Adipose tissue (tissue), 3 donors: ENCODE results near the gene CSAD. TPM values are rescaled to one million over a fixed set of nuclear protein-coding genes. Genes with fewer than 3 reads are reported as not detected.
"Not testable (repeated sequence)": the region's sequence is repeated elsewhere in the genome, so short reads cannot be mapped to it uniquely, and the experiment has no call there.

ENCODE experiments used
- H3K27ac ChIP-seq: one replicate; pipeline ENCODE4 v1.5.1; 2013; ENCODE audit warnings: low read depth, low read length
- WGBS, 3 donors: extraction: QIAGEN DNeasy Blood & Tissue Kit; methylation state at CpG; one replicate each; pipeline ENCODE4 v1.1.7; 2013; 5-methylcytosine and 5-hydroxymethylcytosine counted together
- polyA plus RNA-seq, 3 donors: library from polyadenylated mRNA; stranded (reverse); fragments of 200-250 nt; gene quantifications; one replicate each; pipeline ENCODE4 v1.2.3, GENCODE V29; 2013
- donor health status: healthy with polysubstance abuse.
- donor health status: Bipolar disorder and iron deficiency.
- donor health status: healthy.

CSAD gene
- polyA plus RNA-seq, 3 donors, result 36.3 to 167 (median 91.0) TPM

DNA sequence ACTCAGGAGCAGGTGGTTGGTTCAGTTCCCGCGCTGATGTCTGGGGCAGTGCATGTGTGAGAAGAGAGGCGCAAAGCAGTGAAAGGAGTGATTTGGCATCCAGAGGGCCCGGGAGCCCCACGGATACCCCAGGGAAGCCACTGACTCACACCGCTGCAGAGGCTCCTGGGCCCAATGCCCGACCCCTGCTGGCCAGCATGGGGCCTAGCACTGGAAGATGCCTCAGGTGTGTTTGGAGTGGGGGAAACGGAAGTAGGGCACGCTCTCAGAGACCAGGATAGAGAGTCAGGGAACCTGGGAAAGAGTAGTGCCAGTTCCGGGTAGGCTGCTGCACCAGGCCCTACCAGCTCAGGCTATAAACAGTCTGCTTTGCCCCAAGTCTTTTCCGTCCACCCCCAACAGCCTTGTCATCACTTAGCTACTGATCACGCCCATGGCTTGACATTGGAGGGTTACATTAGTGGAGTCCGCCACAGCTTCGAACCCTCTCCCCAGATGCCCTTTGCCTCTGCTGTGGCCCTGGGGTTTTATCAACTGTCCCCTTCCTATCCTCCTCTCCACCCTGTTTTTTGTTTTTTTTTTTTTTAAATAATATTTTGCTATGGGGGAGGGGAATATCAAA lies 9.5 kb upstream of the CSAD start:
- H3K27ac ChIP-seq, result no peak overlapping the region
- WGBS, 3 donors, result 43 to 55% (median 52%) methylated on average over 14 of the region's 14 CpGs

GRCh38 chr12:53187145-53187899 lies 6.6 kb upstream of the CSAD start:
- no peak overlapping the region for H3K27ac ChIP-seq
- 69 to 86% (median 85%) methylated on average over 15 of the region's 15 CpGs for WGBS, 3 donors

- 74 to 84% (median 80%) methylated on average over 4 of the region's 4 CpGs for WGBS, 3 donors
- H3K27ac ChIP-seq, result no peak overlapping the region
Measured at GRCh38 chr12:53186745-53187144, 6.0 kb upstream of the CSAD start.

DNA sequence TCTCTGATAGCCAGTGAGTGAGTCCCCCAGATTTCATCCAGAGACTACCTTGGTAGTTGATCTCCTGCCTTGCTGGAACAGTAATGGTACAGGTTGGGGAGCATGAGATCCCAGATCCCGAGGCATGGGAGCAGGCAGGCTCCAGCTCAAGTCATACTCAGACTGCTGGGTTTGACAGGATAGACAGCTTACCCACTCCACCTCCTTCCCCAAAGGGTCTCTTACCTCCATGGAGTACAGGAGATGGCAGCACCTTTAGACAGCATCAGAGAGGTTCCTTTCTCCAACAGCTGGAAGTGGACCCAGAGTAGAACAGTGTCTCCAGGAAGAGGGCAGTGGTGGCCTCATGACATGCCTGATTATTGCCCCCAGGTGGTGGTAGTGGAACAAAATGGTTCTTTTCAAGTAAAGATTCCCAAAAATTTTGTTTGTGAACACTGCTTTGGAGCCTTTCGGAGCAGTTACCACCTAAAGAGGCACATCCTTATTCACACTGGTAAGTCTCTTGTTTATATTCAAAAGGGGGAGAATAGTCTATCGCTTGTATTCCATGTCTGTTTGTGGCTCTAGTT lies 4.9 kb upstream of the CSAD start:
- no peak overlapping the region for H3K27ac ChIP-seq
- WGBS, 3 donors, result 89 to 97% (median 95%) methylated on average over 3 of the region's 3 CpGs

- WGBS, 3 donors, result 95 to 96% (median 96%) methylated on average over 6 of the region's 6 CpGs
- no peak overlapping the region for H3K27ac ChIP-seq
Measured at GRCh38 chr12:53184828-53185227, 4.1 kb upstream of the CSAD start.

- no peak overlapping the region for H3K27ac ChIP-seq
- WGBS, 3 donors, result 17 to 39% (median 24%) methylated on average over 2 of the region's 2 CpGs
Measured at GRCh38 chr12:53182903-53183302, 2.2 kb upstream of the CSAD start.

DNA sequence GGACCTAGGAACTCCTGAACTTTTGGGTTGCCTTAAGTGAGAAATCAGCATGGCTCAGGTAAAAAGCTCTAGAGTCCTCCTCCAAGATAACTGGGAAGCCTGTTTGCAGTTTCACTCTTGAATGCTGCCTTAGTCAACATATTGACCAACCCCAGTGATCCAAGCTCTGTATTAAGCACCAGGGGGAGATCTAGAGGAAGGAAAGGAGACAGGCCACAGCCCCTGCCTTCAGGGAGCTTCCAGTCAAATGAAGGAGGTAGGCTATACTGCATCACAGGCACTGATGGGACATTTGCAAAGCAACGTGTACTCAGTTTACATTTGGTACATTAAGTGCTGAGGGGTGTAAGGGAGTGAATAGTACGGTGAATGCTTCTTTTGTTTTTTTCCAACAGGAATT lies 1.2 kb upstream of the CSAD start:
- no peak overlapping the region for H3K27ac ChIP-seq
- WGBS, 3 donors, result 56 to 68% (median 57%) methylated on average over 2 of the region's 2 CpGs

DNA sequence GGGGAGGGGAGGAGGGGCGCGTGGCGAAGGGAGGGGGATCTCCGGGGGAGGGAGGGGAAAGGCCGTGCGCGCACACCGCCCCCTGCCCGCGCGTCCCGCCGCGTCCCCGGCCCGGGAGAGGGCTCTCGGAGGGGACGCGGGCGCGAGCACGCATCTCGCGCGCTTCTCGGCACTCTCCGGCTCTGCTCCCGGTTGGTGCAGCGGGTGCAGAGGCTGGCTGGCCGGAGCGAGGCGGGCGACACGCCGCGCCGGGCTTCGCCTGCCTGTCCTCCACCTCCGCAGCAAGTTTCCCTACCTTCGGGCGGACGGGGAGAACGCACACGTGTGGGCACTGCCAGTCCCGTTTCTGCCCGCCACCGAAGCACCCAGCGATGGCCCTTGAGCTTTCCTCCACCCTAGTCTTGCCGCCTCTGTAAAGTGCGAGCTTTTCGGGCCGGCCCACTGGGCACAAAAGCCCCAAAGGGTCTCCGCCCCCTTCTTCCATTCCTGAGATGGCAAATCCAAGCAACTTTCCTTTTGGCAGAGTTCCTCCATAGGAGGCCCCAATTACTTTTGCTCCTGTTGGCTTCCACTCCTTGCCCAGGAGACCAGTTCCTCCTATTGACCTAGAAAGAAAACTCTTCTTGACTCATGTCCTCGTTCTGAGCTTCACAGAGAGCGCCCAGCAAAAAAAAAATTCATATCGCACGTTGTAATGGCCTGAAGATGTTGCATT lies 363 bp upstream of the CSAD start:
- 1 to 2% (median 1%) methylated on average over 27 to 56 of the region's 57 CpGs for WGBS, 3 donors
- peak overlapping the region; percentile 72 for H3K27ac ChIP-seq

GRCh38 chr12:53179687-53180219 lies 972 bp downstream of the CSAD start:
- 15 to 17% (median 17%) methylated on average over 12 of the region's 12 CpGs for WGBS, 3 donors
- H3K27ac ChIP-seq, result peak overlapping the region; percentile 72

DNA sequence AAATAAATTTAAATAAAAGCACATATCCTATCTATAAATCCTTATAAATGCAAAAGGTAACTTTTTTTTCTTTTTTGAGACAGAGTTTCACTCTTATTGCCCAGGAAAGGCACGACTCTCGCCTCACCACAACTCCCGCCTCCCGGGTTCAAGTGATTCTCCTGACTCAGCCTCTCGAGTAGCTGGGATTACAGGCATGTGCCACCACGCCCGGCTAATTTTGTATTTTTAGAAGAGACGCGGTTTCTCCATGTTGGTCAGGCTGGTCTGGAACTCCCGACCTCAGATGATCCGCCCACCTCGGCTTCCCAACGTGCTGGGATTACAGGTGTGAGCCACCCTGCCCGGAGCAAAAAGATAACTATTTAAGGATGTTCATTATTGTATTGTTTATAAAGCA lies 1.9 kb downstream of the CSAD start:
- H3K27ac ChIP-seq, result not testable (repeated sequence)
- 95 to 97% (median 95%) methylated on average over 14 of the region's 14 CpGs for WGBS, 3 donors

DNA sequence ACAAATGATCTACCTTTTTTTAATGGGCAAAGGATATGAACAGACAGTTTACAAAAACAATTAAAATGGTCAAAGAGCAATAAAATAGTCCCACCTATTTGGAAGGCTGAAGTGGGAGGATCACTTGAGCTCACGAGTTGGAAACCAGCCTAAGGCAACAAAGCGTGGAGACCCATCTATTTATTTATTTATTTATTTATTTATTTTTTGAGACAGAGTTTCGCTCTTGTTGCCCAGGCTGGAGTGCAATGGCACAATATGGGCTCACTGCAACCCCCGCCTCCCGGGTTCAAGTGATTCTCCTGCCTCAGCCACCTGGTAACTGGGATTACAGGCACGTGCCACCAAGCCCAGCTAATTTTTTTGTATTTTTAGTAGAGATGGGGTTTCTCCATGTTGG lies 3.3 kb downstream of the CSAD start:
- 86 to 95% (median 92%) methylated on average over 6 of the region's 6 CpGs for WGBS, 3 donors
- not testable (repeated sequence) for H3K27ac ChIP-seq

DNA sequence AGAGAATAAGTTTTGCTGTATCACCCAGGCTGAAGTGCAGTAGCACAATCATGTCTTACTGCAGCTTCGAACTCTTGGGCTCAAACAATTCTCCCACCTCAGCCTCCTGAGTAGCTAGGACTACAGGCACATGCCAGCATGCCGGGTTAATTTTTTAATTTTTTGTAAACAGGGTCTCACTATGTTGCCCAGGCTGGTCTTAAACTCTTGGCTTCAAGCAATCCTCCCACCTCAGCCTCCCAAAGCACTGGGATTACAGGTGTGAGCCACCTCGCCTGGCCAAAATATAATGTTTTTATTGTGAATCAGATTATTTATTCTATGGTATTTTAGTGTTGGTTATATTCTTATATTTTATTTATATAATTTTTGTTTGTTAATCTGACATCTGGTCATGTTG lies 4.0 kb downstream of the CSAD start:
- 95 to 100% (median 98%) methylated on average over 3 of the region's 3 CpGs for WGBS, 3 donors
- H3K27ac ChIP-seq, result no peak overlapping the region

- H3K27ac ChIP-seq, result no peak overlapping the region
- 54 to 74% (median 66%) methylated on average over 4 of the region's 4 CpGs for WGBS, 3 donors
Measured at GRCh38 chr12:53174881-53175491, 5.7 kb downstream of the CSAD start.

DNA sequence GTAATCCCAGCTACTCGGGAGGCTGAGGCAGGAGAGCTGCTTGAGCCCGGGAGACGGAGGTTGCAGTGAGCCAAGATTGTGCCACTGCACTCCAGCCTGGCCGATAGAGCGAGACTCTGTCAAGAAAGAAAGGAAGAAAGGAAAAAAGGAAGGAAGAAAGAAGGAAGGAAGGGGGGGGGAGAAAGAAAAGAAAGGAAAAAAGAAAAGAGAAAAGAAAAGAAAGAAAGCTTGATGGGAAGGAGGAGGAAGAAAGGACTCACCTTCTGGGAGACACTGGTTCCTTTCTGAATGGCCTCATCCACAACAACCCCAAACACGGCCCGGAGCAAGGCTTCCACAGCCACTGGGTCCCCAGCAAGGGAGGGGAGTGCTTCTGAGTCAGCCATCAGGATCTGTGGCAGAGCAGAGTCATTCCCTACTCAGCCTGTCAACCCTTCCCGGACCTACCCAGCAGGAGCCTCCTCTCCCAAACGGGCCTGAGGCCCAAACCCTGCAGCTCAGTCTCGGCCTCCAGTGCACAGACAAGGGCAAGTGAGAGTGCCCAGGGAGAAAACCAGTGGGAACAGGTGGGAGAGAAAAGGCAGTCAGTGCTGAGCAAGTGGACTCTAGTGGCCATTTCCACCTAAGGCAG lies 7.5 kb downstream of the CSAD start:
- H3K27ac ChIP-seq, result no peak overlapping the region
- 85 to 87% (median 86%) methylated on average over 10 of the region's 10 CpGs for WGBS, 3 donors

DNA sequence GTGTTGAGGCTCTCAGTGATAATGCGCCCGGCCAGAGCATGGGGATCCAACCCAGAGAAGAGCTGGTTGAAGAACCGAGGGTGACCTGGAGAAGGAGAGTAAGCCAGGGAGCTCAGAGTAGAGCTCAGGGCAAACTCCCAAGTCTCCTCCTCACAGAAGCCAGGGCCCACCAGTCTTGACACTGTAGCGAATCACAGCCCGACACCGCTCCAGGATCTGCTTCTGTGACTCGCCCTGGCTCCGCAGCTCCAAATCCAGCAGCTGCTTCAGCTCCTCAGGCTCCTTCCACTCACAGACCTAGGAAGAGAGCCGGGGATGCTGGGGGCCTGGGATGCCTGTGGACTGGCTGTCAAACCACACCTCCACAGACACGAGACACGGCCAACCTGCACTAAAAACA lies 8.4 kb downstream of the CSAD start:
- H3K27ac ChIP-seq, result no peak overlapping the region
- 82 to 85% (median 83%) methylated on average over 11 of the region's 11 CpGs for WGBS, 3 donors

DNA sequence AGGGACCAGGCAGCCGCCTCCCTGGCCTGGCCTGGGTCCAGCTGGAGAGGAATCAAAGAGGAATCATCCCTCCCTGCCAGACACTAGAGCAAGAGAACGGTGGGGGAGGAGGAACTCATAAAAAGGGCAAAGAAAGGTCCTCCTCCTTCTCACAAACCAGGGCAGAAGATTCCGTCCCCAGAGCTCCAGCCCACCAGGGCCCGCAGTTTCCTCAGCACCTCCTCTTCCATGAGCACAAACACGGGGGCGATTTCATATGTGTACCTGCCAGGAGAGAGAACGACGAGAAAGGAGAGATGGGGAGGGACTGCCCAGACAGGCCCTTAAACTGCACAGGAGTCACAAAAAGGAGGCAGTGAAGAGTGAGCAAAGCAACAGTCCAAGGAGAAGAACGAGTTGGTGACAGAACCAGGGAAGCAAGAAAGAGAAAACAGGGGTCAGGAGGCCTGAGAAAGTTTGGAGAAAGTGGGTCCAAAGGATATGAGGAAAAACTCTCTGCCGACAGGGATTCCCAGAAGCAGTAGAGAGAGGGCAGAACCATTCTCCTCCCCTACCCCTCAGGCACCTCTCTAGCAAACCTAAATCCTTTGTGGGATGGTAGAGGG lies 8.9 kb downstream of the CSAD start:
- no peak overlapping the region for H3K27ac ChIP-seq
- WGBS, 3 donors, result 58 to 65% (median 58%) methylated on average over 10 of the region's 10 CpGs

DNA sequence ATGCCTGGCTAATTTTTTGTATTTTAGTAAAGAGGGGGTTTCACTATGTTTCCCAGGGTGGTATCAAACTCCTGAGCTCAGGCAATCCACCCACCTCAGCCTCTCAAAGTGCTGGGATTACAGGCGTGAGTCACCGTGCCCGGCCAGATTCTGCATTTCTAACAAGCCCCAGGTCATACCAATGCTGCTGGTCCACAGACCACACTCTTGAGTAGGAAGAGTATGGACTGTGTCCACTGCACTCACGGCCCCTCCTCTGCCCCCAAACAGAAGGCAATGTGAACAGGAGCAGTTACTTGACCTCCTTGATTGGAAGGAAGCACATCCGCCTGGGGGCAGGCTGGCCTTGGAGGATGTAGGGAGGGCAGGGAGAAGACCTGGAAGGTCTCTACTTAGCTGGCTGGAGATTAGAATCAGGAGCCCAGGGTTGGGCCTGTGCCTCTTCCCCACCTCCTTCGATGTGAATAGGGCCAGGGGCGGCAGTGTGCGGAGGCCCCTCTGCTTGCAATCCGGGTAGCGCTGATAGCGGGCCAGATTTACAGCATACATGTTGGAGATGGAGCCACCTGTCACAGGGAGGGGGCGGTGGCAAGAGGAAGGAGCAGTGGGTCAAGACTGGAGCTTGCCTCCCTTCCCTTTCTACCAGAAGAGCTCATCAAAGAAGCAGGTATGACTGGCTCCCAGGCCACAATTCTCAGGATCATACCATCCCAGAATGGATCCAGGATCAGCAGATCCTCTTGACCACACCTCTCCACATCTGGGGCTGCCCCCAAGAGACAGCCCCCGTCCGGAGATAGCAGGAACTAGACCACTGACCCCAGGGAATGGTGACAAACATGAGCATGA lies 9.6 kb downstream of the CSAD start:
- 79 to 88% (median 86%) methylated on average over 14 of the region's 14 CpGs for WGBS, 3 donors

More for the DNA sequence above, 9.6 kb downstream of the CSAD start:
- no peak overlapping the region for H3K27ac ChIP-seq
